Stimulated activated naive CD4-positive, alpha-beta T cell treated with Interleukin-2 at 50 U/mL for 16 hours (primary cell): ENCODE results near the gene EEF1AKMT4.

Experiments
- DNase-seq: peaks from one replicate; lab custom pipeline; 2025; lab: John Stamatoyannopoulos, UW

Gene EEF1AKMT4

DNA sequence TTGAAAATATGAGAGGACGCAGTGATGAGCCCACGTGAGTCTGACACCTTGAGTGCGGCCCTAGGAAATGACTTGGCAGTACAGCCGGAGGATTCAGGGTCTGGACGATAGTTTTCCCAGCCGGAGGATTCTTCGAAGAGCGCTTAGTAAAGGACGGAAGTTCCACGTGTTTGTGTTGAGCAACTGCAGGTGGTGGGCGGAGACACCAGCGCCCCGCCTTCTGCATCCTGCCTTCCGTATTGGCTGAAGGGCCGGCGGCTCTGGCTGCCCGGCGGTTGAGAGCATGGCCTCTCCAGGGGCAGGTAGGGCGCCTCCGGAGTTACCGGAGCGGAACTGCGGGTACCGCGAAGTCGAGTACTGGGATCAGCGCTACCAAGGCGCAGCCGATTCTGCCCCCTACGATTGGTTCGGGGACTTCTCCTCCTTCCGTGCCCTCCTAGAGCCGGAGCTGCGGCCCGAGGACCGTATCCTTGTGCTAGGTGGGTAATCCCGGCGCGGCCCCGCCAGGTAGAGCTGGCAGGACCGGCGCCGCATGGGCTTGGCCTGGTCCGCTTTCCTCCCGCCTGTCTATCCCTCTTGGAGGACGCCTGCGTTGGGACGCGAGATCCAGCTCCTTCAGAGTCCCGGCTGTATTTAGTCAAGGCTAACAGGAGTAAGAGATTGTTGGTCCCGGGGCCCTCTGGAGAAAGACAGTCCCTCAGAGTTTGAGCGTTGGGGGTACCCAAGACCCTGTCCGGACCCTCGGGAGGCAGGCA is at the start of gene EEF1AKMT4:
EEF1AKMT4 (plus strand) TSS at position 261 of the 755 bp plus-strand sequence; CDS start at position 284, 23 bp downstream.
- peak; percentile 97 for DNase-seq

- no peak for DNase-seq
Observed at GRCh38 chr3:184200825-184201224, 48.6 kb upstream of the EEF1AKMT4 start.

DNA sequence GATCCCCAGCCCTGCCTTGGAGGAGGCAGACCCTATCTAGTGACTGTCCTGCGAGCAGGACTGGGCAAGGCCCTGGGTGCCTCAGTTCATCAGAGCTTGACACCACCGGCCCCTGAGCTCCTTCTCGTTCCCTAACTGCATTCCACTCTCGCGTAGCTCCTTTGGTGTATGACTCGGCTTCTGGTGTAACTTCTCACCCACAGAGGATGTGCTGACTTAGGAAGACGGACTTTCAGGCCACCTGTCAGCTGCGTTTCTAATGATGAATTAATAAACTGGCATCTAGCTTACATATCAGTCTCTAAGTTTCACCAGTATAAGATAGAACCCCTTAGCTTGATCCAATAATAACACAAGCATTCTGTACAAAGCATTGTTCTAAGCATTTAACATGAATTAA is 45.9 kb upstream of the EEF1AKMT4 start:
- no peak for DNase-seq

GRCh38 chr3:184209146-184209923 is 40.1 kb upstream of the EEF1AKMT4 start:
- no peak for DNase-seq

DNA sequence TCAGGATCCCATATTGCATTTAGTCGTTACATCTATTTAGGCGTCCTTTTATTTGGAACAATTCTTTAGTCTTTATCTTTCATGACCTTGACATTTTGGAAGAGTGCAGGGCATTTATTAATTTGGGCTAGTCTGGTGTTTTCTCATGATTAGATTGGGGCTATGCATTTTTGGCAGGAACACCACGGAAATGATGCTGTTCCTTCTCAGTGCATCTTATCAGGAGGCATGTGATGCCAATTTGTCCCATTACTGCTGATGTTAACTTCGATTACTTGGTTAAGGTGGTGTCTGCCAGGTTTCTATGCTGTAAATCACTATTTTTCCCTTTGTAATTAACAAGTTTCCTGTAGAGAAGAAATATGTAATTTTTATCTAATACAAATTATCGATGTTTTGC is 38.2 kb upstream of the EEF1AKMT4 start:
- no peak for DNase-seq

DNA sequence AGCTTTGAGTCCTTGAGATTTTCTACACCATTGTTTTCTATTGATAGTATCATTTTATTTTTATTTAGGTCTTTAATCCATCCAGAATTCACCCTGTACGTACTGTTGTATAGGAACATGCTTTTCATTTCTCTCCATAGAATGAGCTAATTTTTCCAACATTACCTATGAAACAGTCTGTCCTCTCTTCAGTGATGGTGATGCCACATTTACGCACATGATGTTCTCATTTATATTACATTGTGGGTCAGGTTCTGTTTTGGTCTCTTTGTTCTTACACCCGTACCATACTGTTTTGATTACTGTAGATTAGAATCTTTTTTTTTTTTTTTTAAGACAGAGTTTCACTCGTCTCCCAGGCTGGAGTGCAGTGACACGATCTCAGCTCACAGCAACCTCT is 37.8 kb upstream of the EEF1AKMT4 start:
- DNase-seq = no peak

DNA sequence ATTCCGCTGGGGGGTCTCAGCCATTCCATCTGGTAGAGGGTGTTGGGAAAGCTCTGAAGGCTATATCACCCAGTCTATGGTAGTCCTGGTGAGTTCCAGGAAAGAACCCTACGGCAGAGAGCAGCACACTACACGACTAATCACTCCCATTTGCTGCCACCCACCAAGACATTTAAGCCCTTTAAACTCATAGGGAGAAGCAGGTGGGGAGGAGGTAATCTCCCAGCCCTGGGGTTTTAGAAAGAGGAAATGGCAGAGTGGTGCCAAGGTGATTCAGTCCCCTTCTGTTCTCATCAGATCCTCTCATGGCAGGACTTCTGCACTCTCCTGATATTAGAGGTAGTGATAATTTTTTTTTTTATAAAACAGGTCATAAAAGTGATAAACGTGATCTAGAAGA is 30.7 kb upstream of the EEF1AKMT4 start:
- DNase-seq = no peak

GRCh38 chr3:184222521-184222920 is 27.0 kb upstream of the EEF1AKMT4 start:
- DNase-seq = no peak

GRCh38 chr3:184223946-184224345 is 25.5 kb upstream of the EEF1AKMT4 start:
- DNase-seq = no peak

- DNase-seq = peak; percentile 40
Observed at GRCh38 chr3:184227481-184227935, 22.0 kb upstream of the EEF1AKMT4 start.

GRCh38 chr3:184228376-184229137 is 20.9 kb upstream of the EEF1AKMT4 start:
- DNase-seq = no peak

GRCh38 chr3:184229394-184230080 is 19.9 kb upstream of the EEF1AKMT4 start, which contains the start of gene VWA5B2:
Gene VWA5B2, plus strand, starts transcription at chr3:184229585. Its CDS starts 944 bp downstream, at chr3:184230529.
- peak; percentile 76 for DNase-seq

- no peak for DNase-seq
Observed at GRCh38 chr3:184230081-184230602, 19.3 kb upstream of the EEF1AKMT4 start.

GRCh38 chr3:184230603-184231528 is 18.6 kb upstream of the EEF1AKMT4 start:
- DNase-seq = no peak

DNA sequence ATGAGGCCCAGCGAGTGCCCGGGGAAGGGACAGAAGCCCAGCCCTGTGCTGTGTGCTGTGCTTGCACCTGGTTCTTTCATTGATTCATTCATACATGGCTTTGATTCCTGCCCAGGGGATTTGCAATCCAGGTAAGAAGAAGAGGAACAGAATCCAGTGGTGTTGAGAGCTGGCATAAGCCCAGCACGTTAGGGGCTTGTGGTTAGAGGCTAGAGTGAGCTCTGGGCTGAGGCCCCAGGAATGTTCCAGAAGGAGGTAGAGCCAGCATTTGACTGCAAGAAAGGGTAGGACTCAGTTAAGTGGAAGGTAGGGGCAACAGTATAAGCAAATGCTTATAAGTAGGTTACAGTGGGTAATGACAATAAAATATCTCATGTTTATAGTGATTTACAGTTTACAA is 17.8 kb upstream of the EEF1AKMT4 start:
- DNase-seq = no peak

DNA sequence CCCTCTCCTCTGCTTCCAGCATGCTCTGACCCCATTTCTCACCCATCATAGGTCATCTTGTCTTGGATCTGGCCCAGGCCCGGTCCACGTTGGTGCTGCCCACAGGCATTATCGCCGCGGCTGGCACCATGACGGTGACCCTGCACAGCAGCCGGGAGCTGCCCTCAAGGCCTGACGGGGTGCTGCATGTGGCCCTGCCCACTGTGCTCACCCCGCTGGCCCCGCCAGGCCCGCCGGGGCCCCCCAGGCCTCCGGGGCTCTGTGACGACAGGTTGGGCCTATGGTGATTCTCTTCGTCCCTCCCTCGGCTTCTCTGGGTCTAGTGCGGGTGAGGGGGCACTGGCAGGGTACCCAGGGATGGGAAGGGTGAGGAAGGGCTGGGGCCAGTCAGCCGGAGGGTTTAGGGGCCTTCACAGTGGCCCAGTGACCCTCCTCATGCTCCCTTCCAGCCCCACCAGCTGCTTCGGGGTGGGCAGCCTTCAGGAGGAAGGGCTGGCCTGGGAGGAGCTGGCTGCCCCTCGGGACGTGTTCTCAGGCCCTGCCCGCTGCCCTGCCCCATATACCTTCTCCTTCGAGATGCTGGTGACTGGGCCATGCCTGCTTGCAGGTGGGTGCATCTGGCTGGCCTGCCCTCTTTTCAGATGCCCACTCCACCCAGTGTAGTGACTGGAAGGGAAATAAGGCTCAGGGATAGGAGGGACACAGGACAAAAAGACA is 16.2 kb upstream of the EEF1AKMT4 start:
- DNase-seq = no peak

DNA sequence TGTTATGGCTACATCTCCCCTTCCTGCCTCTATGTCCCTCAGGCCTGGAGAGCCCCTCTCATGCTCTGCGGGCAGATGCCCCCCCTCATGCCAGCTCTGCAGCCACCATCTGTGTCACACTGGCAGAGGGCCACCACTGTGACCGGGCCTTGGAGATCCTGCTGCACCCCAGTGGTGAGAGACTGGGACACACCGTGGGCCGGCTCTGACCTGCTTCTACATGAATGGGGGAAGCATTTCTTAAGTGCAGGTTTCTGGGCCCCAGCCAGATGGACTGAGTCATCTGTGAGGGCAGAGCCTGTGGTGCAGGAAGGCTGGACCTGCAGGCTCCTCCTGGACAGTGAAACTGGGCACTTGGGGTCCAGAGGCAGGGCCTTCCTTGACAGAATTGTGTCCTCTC is 15.2 kb upstream of the EEF1AKMT4 start:
- no peak for DNase-seq

DNA sequence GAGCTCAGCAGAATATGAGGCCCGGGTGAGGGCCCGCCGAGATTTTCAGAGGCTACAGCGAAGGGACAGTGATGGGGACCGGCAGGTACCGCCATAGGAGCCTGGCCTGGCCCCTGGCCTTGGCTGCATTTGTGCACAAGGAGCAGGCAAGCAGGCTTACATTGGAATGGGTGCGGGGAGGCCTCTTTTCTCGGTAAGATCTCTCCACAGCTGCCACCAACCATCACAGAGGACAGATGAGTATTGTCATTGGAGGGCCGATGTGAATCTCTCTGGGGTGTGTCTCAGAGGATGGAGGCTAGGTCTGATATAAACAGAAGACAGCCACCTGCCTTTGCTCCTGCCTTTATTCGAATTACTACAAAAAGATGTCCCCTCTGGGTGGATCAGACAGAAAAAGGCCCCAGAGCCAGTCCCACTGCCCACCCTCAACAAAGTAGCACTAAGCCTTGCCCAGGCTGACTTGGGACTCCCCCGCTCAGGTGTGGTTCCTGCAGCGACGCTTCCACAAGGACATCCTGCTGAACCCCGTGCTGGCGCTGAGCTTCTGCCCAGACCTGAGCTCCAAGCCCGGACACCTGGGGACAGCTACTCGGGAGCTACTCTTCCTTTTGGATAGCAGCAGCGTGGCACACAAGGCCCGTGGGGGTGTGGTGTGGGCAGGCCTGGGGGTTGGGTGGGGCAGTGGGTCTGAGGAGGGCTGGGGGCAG is 14.6 kb upstream of the EEF1AKMT4 start:
- DNase-seq = no peak
